BLaER1 treated with 17β-estradiol and CSF1 and Interleukin-3, amounts not matched to agents 10 nM and 100 nM (cell line): ENCODE data around the gene DNLZ.
A peak's percentile ranks its signal among the peaks of the same experiment; 100 is the strongest.
"Not testable (repeated sequence)": the region's sequence is repeated elsewhere in the genome, so short reads cannot be mapped to it uniquely, and the experiment has no call there.

Source experiments
- H3K27ac ChIP-seq, 11 experiments: shearing (Covaris generic); formaldehyde crosslinking; 2 replicates each; pipeline ENCODE4 v1.8.1; 2022
- H3K27me3 ChIP-seq, 11 experiments: shearing (Covaris generic); formaldehyde crosslinking; 2 replicates each; pipeline ENCODE4 v1.8.1; 2022
- H3K36me3 ChIP-seq, 11 experiments: shearing (Covaris generic); formaldehyde crosslinking; 2 replicates each; pipeline ENCODE4 v1.8.1; 2022
- H3K4me1 ChIP-seq, 10 experiments: shearing (Covaris generic); formaldehyde crosslinking; 2 replicates each; pipeline ENCODE4 v1.8.1; 2022
- H3K4me2 ChIP-seq, 11 experiments: shearing (Covaris generic); formaldehyde crosslinking; 2 replicates each; pipeline ENCODE4 v1.8.1; 2022
- H3K4me3 ChIP-seq, 10 experiments: shearing (Covaris generic); formaldehyde crosslinking; 2 replicates each; pipeline ENCODE4 v1.8.1; 2022
- H3K9ac ChIP-seq, 11 experiments: shearing (Covaris generic); formaldehyde crosslinking; 2 replicates each; pipeline ENCODE4 v1.8.1; 2022
- H3K9me3 ChIP-seq, 11 experiments: shearing (Covaris generic); formaldehyde crosslinking; replicated peaks in 1 of 11; 2 replicates each; pipeline ENCODE4 v1.8.1; 2022
- H4K20me1 ChIP-seq, 11 experiments: shearing (Covaris generic); formaldehyde crosslinking; 2 replicates each; pipeline ENCODE4 v1.8.1; 2022
- Cebpa-rat ChIP-seq, 11 experiments: shearing (Covaris generic); IDR thresholded peaks; 2 replicates each; pipeline ENCODE4 v1.8.1; 2022

The DNLZ gene

DNA sequence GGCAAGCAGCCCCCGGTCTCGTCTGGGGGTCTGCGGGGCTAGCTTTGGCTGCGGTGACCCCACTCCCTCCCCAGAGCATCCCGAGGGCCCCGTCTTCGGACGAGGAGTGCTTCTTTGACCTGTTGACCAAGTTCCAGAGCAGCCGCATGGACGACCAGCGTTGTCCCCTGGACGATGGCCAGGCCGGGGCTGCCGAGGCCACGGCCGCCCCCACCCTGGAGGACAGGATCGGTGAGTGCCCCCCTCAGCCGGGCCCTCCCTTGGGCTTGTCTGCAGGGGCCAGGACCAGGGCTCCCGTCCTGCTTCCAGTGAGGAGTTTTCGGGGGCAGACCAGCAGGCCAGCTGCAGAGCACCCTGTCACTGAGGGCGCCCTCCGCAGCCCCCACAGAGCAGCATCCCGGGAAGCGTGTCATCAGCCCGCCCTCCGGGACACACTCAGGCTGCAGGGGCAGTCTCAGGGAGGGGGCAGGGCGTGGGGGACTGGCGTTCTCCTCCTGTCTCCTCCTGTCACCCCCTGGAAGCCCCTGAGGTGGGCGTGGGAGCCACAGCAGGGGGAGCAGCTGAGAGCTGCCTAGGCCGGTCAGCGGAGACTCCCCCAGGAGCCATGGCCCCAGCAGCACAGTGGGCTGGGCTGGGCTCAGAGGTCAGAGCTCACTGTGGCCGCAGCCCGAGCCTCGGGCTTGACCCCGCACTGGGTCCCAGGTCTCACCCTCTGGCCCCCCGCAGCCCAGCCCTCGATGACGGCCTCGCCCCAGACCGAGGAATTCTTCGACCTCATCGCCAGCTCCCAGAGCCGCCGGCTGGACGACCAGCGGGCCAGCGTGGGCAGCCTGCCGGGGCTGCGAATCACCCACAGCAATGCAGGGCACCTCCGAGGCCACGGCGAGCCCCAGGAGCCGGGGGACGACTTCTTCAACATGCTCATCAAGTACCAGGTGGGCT is 7.7 kb downstream of the DNLZ start:
- H3K9ac ChIP-seq = 0 out of 22 replicates have a peak overlapping the region, but pooled peaks of 1 of the 11 experiments have one; percentile 7
- H3K27me3 ChIP-seq = no peaks in the 10 kb centered on the region
- peaks cover 7 to 50% (median 37%) of the 10 kb centered on the region in 11 experiments; a peak in 20 of 22 replicates for H3K36me3 ChIP-seq
- H3K4me1 ChIP-seq = peaks cover 0 to 41% (median 9%) of the 10 kb centered on the region in 10 experiments; a peak in 12 of 20 replicates
- H3K4me3 ChIP-seq = no peak overlapping the region
- H3K4me2 ChIP-seq = no peak overlapping the region
- no peak overlapping the region for H3K27ac ChIP-seq
- H4K20me1 ChIP-seq = peaks cover 0 to 91% (median 75%) of the 10 kb centered on the region in 11 experiments; a peak in 18 of 22 replicates
- TF ChIP-seq Cebpa-rat (IDR thresholded peaks at IDR 0.05) = no peak
- no peaks in the 10 kb centered on the region for H3K9me3 ChIP-seq

DNA sequence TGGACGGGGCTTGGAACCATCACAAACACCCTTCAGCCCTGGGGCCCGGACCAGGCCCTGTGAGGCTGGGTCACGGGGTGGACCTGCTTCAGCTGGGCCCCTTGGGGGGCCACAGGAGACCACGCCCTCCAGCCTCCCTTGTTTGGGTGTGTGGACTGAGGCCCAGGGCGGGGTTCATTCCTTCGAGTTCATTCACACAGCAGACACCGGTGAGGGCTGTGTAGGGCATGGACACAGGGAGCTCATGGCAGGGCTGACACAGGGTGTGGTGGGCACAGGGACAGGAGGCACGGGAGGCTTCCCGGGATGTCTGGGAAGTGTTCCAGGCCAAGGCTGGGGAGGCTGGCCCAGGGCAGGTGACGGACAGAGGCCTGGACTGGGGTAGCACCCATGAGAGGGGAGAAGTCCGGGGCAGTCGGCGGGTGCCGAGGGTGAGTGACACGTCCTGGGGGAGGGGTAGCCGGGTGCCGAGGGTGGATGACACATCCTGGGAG is 8.9 kb downstream of the DNLZ start:
- peaks cover 7 to 52% (median 36%) of the 10 kb centered on the region in 11 experiments; a peak in 20 of 22 replicates for H3K36me3 ChIP-seq

DNA sequence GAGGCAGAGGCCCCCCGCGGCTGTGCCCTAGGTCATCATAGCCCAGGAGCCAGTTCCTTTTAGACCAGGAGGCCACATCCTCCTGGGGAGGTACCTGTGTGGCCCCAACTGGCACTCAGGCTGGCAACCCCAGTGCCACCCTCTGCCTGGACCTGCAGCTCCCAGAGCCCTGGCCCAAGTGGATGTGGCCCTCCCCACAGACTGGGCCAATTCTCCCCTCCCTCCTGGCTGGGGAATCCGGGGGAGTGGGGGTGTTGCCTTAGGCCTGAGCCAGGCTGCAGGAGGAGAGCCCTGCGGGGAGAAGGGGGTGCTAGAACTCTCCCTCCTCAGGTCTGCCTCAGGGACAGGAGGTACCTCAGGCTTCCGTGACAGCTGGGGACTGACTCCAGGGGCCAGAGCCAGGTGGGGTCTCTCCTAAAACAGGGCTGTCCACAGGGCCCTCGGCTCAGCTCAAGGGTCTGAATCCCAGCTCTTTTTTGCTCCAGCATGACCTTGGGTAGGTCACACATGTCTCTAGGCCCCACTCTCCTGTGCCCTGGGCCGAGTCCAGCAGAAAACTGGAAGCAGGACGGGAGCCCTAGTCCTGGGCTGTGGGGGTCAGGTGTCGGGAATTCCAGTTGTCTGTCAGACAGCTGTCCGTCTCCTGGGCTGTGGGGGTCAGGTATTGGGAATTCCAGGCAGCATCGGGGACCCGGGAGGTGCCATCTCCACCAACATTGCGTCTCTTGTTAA is 9.6 kb downstream of the DNLZ start:
- no peak for TF ChIP-seq Cebpa-rat (IDR thresholded peaks at IDR 0.05)
- Histone ChIP-seq H3K4me2 (no peak overlapping the region), H3K4me3 (no peak overlapping the region), H3K4me1 (peaks cover 0 to 48% (median 21%) of the 10 kb centered on the region in 10 experiments; a peak in 16 of 20 replicates), H3K36me3 (peaks cover 7 to 52% (median 33%) of the 10 kb centered on the region in 11 experiments; a peak in 20 of 22 replicates), H3K9ac (peak overlapping the region in 2 of 11 experiments; percentile 14 to 38; a peak in 1 of 22 replicates), H3K27me3 (no peaks in the 10 kb centered on the region), H3K9me3 (no peaks in the 10 kb centered on the region), H4K20me1 (peaks cover 0 to 91% (median 74%) of the 10 kb centered on the region in 11 experiments; a peak in 19 of 22 replicates), H3K27ac (peak overlapping the region in 1 of 11 experiments; percentile 29; a peak in 2 of 22 replicates)

More for the DNA sequence above, 8.9 kb downstream of the DNLZ start:
- Histone ChIP-seq H3K4me2 (no peak overlapping the region), H3K9me3 (no peaks in the 10 kb centered on the region), H3K9ac (0 out of 22 replicates have a peak overlapping the region, but pooled peaks of 2 of the 11 experiments have one; percentile 14 to 38), H3K27me3 (no peaks in the 10 kb centered on the region), H3K4me1 (peaks cover 0 to 48% (median 14%) of the 10 kb centered on the region in 10 experiments; a peak in 16 of 20 replicates), H3K27ac (0 out of 22 replicates have a peak overlapping the region, but pooled peaks of 1 of the 11 experiments have one; percentile 29), H4K20me1 (peaks cover 0 to 91% (median 73%) of the 10 kb centered on the region in 11 experiments; a peak in 18 of 22 replicates), H3K4me3 (no peak overlapping the region)
- no peak for TF ChIP-seq Cebpa-rat (IDR thresholded peaks at IDR 0.05)

DNA sequence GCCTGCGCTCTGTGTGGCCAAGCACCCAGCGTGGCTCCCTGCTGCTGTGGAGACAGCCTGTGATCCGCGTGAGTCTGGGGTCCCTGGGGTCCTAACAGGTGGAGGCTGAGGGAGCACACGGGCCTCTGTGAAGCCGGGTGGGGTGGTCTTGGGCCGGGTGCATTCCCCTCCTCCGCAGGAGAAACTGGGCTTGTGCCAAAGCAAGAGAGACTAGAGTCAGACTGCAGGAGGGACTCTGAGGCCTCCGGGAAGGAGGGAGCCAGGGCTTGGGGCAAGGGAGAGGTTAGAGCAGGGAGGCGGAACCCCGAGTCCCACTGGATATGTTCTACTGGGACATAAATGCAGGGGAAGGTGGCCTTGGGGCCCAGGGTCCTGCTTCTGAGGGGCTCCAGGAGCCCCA is 10.5 kb downstream of the DNLZ start:
- Histone ChIP-seq H3K9me3 (no peaks in the 10 kb centered on the region), H3K27ac (no peak overlapping the region; a peak in 1 of 22 replicates)

DNA sequence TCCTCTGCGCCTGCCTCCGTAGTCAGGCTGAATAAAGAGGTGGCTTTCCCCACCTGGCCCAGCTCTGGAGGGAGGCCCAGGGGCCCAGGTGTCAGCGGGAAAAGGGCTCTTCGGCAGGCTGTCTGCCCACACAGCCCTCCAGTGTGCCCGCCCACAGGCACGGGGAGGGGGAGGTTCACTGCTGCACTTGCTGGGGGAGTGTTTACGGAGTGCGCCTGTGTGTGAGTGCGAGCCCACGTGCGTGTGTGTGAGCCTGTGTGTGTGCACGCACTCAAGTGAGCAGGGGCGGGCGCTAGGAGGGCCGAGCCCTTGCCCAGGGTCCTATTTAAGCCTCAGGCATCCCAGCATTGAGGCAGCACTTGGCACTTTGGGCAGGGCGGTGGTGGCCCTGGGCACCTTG is 10.9 kb downstream of the DNLZ start:
- Histone ChIP-seq H3K9ac (peak overlapping the region in 2 of 11 experiments; percentile 3 to 9; a peak in 1 of 22 replicates), H3K4me2 (peak overlapping the region in 1 of 11 experiments; percentile 3; a peak in 2 of 22 replicates), H3K36me3 (peaks cover 4 to 53% (median 20%) of the 10 kb centered on the region in 11 experiments; a peak in 18 of 22 replicates), H3K27me3 (no peaks in the 10 kb centered on the region), H3K27ac (no peak overlapping the region), H4K20me1 (peaks cover 0 to 91% (median 74%) of the 10 kb centered on the region in 11 experiments; a peak in 19 of 22 replicates), H3K4me1 (peaks cover 0 to 55% (median 34%) of the 10 kb centered on the region in 10 experiments; a peak in 16 of 20 replicates), H3K4me3 (no peak overlapping the region), H3K9me3 (no peaks in the 10 kb centered on the region)
- TF ChIP-seq Cebpa-rat (IDR thresholded peaks at IDR 0.05) = no peak

More for the DNA sequence above, 10.5 kb downstream of the DNLZ start:
- peaks cover 0 to 91% (median 75%) of the 10 kb centered on the region in 11 experiments; a peak in 19 of 22 replicates for H4K20me1 ChIP-seq
- H3K4me2 ChIP-seq = peak overlapping the region in 1 of 11 experiments; percentile 3; a peak in 1 of 22 replicates
- TF ChIP-seq Cebpa-rat (IDR thresholded peaks at IDR 0.05) = no peak
- no peaks in the 10 kb centered on the region for H3K27me3 ChIP-seq
- peaks cover 7 to 53% (median 24%) of the 10 kb centered on the region in 11 experiments; a peak in 19 of 22 replicates for H3K36me3 ChIP-seq
- H3K4me3 ChIP-seq = no peak overlapping the region
- H3K9ac ChIP-seq = peak overlapping the region in 2 of 11 experiments; percentile 9 to 23; a peak in 2 of 22 replicates
- peaks cover 0 to 51% (median 30%) of the 10 kb centered on the region in 10 experiments; a peak in 16 of 20 replicates for H3K4me1 ChIP-seq

DNA sequence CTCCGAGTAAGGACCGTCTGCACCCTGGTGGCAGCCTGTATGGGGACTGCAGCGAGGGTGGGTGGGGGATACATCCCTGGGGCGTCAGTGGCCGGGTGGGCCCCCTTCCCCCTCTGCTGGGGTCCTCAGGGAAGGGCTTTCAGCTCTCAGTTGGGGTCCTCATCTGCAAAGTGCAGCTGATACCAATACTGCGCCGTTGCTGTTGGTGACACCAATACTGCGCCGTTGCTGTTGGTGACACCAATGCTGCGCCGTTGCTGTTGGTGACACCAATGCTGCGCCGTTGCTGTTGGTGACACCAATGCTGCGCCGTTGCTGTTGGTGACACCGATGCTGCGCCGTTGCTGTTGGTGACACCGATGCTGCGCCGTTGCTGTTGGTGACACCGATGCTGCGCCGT is 11.7 kb downstream of the DNLZ start:
- Histone ChIP-seq H3K36me3 (peaks cover 3 to 50% (median 12%) of the 10 kb centered on the region in 11 experiments; a peak in 17 of 22 replicates), H4K20me1 (peaks cover 0 to 91% (median 69%) of the 10 kb centered on the region in 11 experiments; a peak in 19 of 22 replicates), H3K4me1 (peaks cover 0 to 63% (median 36%) of the 10 kb centered on the region in 10 experiments; a peak in 16 of 20 replicates)
- H3K9me3 ChIP-seq, H3K27ac ChIP-seq, H3K27me3 ChIP-seq, H3K4me2 ChIP-seq, H3K9ac ChIP-seq, H3K4me3 ChIP-seq: not testable (repeated sequence)

DNA sequence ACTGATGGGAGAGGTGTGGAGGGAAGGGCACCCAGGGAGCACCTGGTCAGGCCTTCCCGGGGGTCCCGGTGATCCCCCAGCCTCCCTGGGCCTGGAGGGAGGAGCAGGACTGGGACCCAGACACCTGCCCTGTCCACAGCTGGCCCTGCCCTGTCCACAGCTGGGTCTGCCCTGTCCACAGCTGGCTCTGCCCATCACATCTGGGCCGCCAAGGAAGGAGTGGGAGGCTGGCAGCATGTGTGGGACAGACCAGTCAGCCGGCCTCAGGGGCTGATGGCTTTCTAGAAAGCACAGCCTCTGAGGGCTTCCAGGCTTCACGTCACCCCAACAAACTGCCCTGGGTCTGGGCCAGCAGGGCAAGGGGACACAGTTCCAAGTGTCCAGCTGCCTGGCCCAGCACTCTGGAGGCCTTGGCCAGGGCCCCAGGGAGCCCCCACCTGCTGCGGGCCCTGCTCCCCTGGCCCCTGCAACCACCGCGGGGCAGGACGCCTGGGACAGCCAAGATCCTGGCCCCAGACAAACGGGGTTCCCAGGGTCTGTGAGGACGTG is 12.2 kb downstream of the DNLZ start:
- peaks cover 0 to 50% (median 7%) of the 10 kb centered on the region in 11 experiments; a peak in 16 of 22 replicates for H3K36me3 ChIP-seq
- H3K9me3 ChIP-seq = no peaks in the 10 kb centered on the region
- no peak for TF ChIP-seq Cebpa-rat (IDR thresholded peaks at IDR 0.05)
- peak overlapping the region in 2 of 11 experiments; percentile 23 to 29; a peak in 2 of 22 replicates for H3K9ac ChIP-seq
- H3K27ac ChIP-seq = no peak overlapping the region
- H3K27me3 ChIP-seq = no peaks in the 10 kb centered on the region
- H3K4me3 ChIP-seq = no peak overlapping the region
- no peak overlapping the region for H3K4me2 ChIP-seq
- H3K4me1 ChIP-seq = peaks cover 0 to 68% (median 36%) of the 10 kb centered on the region in 10 experiments; a peak in 16 of 20 replicates
- H4K20me1 ChIP-seq = peaks cover 0 to 91% (median 72%) of the 10 kb centered on the region in 11 experiments; a peak in 19 of 22 replicates
